ENCODE measurements around the gene MMS22L.
"Not testable (repeated sequence)": the region's sequence is repeated elsewhere in the genome, so short reads cannot be mapped to it uniquely, and the experiment has no call there.

The MMS22L gene

DNA sequence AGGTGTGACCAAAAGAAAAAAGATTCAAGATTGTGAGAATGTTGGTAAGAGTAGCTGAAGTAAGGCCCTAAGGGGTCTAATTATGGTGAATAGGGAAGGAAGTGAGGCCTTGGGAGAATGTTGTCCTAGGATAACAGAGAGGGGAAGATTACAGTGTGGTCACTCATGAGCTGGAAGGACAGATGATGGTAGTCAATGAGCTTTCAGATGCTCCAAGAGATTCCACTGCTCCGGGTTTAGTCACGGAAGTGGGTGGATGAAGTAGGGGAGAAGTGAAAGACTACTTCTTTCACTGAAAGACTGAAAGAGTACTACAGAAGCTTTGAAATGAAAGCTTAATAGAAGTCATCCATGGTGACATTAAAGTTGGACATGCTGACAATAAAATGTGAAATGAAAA, 108.5 kb downstream of the MMS22L start:
- in situ Hi-C loops (cut with MboI; ENCODE audit: low sequenced_read_pairs, unreplicated experiment) = no loop called here
- TF ChIP-seq, protein P1, sequence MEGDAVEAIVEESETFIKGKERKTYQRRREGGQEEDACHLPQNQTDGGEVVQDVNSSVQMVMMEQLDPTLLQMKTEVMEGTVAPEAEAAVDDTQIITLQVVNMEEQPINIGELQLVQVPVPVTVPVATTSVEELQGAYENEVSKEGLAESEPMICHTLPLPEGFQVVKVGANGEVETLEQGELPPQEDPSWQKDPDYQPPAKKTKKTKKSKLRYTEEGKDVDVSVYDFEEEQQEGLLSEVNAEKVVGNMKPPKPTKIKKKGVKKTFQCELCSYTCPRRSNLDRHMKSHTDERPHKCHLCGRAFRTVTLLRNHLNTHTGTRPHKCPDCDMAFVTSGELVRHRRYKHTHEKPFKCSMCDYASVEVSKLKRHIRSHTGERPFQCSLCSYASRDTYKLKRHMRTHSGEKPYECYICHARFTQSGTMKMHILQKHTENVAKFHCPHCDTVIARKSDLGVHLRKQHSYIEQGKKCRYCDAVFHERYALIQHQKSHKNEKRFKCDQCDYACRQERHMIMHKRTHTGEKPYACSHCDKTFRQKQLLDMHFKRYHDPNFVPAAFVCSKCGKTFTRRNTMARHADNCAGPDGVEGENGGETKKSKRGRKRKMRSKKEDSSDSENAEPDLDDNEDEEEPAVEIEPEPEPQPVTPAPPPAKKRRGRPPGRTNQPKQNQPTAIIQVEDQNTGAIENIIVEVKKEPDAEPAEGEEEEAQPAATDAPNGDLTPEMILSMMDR (IDR thresholded peaks at IDR 0.05; ENCODE audit: borderline replicate concordance, control extremely low read depth, extremely low read depth, insufficient read depth, missing control alignments) = no peak
- DNase-seq (ENCODE audit: low spot score) = no peak

DNA sequence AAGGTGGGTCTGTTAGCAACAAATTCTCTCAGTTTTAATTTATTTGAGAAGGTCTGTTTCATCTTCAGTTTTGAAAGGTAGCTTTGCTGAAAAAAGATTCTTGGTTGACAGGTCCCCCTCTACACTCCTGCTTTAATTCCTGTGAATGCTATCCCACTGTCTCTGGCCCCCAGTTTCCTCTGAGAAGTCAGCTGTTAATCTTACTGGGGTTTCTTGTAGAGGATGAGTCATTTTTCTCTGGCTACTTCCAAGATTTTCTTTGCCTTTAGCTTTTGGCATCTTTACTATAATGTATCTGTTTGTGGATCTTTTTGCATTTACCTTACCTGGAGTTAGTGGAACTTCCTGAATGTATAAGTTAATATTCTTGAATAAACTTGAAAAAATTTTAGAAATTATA, 122.7 kb downstream of the MMS22L start:
- in situ Hi-C loops (cut with MboI; ENCODE audit: low sequenced_read_pairs, unreplicated experiment) = no loop called here
- TF ChIP-seq, protein P1 (IDR thresholded peaks at IDR 0.05; ENCODE audit: borderline replicate concordance, control extremely low read depth, extremely low read depth, insufficient read depth, missing control alignments) = no peak

DNA sequence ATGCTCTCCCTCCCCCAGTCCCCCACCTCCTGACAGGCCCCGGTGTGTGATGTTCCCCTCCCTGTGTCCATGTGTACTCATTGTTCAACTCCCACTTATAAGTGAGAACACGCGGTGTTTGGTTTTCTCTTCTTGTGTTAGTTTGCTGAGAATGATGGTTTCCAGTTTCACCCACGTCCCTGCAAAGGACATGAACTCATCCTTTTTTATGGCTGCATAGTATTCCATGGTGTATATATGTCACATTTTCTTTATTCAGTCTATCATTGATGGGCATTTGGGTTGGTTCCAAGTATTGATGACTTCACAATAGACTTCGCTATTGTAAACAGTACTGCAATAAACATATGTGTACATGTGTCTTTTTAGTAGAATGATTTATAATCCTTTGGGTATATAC, 127.6 kb downstream of the MMS22L start:
- DNase-seq (ENCODE audit: low spot score); in situ Hi-C loops (cut with MboI; ENCODE audit: low sequenced_read_pairs, unreplicated experiment): not testable (repeated sequence)

More for the DNA sequence above, 122.7 kb downstream of the MMS22L start:
- DNase-seq (ENCODE audit: low spot score) = no peak

DNA sequence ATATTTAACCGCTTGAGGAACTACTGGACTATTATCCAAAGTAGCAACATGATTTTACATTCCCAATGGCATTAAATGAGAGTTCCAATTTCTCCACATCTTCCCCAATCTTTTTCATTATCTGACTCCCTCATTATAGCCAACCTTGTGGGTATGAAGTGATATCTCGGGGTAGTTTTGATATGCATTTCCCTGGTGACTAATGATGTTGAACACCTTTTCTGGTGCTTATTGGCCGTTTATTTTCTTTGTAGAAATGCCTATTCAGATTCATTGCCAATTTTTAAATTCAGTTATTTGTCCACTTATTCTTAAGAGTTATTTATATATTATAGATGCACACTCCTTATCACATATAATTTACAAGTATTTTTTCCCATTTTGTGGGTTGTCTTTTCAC, 129.0 kb downstream of the MMS22L start:
- in situ Hi-C loops (cut with MboI; ENCODE audit: low sequenced_read_pairs, unreplicated experiment) = no loop called here
- TF ChIP-seq, protein P1 (IDR thresholded peaks at IDR 0.05; ENCODE audit: borderline replicate concordance, control extremely low read depth, extremely low read depth, insufficient read depth, missing control alignments) = no peak
- DNase-seq (ENCODE audit: low spot score) = no peak

DNA sequence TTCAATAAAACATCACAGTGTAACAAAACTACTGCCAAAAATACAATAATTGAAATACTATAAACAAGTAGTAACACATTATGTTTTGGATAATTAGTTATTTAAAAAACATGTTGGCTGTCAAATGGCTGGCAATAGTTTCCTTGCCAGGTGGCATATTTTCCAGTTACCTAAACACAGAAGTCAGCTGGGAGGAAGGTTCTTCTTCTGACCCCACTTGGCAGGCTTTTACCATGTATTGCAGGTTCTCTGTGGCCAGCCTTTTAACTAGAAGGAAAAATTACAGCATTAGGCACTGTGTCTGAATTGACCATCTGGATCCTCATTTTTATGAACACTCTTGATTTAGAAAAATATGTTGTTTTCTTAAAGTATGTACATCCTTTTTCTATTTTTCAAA, 131.4 kb downstream of the MMS22L start:
- no peak for DNase-seq (ENCODE audit: low spot score)
- in situ Hi-C loops (cut with MboI; ENCODE audit: low sequenced_read_pairs, unreplicated experiment) = no loop called here

DNA sequence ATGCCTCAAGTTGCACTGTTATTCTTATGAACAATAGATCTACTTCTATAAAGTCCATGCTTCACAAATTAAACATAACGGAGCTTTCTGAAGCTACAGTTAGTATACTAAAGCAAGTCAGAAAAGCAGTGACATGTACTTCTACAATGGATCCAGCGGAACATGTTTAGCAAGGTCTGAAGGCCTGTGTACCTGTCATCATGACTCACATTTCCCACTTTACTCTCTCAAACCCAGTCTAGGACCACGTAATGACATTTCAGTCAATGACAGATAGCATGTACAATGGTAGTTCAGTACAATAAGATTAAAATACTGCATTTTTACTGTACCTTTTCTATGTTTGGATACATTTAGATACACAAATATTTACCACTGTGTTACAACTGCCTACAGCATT, 132.1 kb downstream of the MMS22L start:
- TF ChIP-seq, protein P1 (IDR thresholded peaks at IDR 0.05; ENCODE audit: borderline replicate concordance, control extremely low read depth, extremely low read depth, insufficient read depth, missing control alignments) = no peak
- in situ Hi-C loops (cut with MboI; ENCODE audit: low sequenced_read_pairs, unreplicated experiment) = no loop called here
- no peak for DNase-seq (ENCODE audit: low spot score)

More for the DNA sequence above, 131.4 kb downstream of the MMS22L start:
- TF ChIP-seq, protein P1 (IDR thresholded peaks at IDR 0.05; ENCODE audit: borderline replicate concordance, control extremely low read depth, extremely low read depth, insufficient read depth, missing control alignments) = no peak

DNA sequence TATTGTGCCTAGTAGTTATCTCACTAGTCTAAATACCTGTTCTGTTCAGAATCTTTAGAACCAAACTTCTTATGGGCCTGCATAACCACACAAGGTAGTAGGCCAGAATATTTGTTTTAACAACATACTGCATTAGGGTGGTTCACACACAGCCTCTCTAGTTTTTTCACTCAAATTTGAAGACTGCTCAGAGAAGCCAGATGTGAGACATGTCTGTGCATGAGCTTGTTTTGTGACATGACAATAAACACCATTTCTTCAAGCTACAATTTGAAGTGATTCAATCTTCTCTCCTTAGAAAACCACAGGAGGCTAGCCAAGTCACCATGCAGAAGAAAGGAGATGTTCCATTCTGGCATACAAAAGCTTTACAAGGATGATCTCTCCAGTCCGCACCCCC, 135.6 kb downstream of the MMS22L start:
- in situ Hi-C loops (cut with MboI; ENCODE audit: low sequenced_read_pairs, unreplicated experiment) = no loop called here
- no peak for DNase-seq (ENCODE audit: low spot score)
- TF ChIP-seq, protein P1 (IDR thresholded peaks at IDR 0.05; ENCODE audit: borderline replicate concordance, control extremely low read depth, extremely low read depth, insufficient read depth, missing control alignments) = no peak

Data from GM13976 (cell line).